HG02943 (cell line): ENCODE measurements around the gene TARBP2.

Experiments used
- ATAC-seq: cut with Tn5 transposase; IDR thresholded peaks from one replicate; pipeline ENCODE4 v1.9.1; 2021; ENCODE audit warnings: mild to moderate bottlenecking, low read depth, moderate library complexity; ENCODE audit not compliant: unreplicated experiment

The TARBP2 gene

DNA sequence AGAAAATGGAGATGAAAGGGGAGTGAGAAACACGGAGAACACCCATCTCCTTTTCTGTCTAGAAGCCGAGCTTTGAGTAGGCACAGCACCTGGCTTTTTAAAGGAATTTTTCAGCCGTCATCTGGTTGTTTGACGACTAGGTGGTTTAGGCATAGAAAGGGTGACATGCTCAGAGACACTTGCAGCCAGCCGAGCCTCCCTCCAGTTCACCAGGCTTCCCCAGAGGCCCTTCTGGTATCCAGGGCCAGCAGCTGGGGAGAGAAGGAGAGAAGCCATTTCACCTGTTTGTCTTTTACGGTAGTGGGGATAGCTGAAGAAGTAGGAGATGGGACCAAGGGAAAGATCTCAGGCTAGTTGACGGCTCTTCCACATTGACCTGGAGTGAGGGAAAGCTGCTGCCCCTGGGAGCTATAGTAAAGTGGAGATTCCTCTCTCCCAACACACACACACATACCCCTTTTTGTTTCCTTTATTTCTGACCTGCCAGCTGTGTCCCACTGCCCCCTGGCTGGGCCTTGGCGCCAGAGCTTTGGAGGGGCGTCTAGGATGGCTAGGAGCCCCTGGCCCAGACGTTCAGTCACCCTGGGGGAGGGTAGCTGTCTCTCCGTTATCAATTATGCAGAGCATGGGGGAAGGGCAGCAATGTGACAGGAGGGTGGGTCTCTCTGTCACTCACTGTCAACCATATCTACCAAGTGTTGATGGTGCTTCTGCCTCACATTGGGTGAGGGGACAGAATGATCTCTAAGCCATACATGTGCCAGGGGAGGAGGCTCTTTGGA, 7.3 kb upstream of the TARBP2 start:
- ATAC-seq = no peak

DNA sequence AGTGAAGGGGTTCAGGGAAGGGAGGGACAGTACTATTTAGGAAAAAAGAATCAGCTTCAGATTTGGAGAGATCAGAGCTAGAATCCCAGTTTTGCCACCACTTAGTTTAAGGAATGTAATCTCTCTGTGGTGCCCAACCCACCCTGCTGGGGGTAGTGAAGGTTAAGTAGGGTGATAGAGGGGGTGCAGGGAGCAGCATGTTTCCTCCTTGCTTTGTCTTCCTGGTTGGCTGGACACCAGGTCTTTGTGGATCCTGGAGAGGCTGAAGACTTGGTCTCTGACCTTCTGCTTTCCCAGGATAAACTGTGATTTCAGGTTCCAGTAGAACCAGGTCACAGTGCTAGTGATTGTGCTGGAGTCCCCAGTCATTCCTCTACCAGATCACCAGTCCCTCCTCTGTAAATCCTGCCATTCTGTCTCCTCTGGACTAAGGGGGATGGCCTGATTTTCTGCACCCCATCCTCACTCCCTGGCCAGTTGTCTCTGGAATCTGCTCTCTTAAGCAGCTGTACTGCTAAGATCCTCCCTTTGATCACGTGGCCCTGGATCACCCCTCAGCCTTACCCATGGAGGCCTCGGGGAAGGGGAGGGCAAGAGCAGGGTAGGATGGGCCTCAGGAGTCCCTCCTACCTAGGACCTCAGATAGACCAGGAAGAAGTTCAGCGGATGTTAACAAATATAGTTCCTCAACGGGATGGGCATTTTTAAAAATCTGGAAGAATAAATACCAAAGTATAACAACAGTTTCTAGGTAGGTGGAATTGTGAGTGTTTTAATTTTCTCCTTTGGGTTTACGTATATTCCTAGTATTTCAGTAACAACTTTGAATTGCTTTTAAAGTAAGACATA, 5.0 kb upstream of the TARBP2 start:
- no peak for ATAC-seq

DNA sequence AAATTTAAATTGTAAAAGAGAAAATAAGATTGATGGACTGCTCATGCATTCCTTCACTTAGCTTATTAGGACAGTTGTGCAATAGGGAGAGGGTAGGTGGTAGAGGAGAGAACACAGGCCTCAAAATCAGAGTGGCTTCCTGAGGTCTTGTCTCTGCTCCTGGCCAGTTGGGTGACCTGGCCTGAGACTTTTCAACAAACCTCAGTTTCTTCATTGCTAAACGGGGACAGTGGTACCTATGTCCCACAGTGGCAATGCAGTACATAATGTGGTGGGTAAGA, 4.4 kb upstream of the TARBP2 start:
- no peak for ATAC-seq

DNA sequence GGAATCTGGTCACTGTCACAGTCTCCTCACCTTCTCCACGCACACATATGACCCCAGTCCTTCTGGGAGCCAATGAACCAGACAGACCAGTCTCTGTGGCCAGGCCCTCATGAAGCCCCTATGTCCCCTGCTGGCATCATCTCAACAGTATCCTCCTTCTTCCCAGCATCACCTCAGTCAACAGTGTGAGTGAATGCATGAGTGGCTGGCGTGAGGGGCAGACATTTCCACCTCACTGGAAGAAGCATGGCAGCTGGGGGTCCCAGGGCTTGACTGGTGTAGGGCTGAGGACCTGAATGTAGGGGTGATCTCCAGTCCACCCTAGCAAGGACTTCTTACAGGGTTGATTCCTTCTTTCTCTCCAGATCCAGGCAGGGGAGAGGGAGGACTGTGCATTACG, 3.6 kb upstream of the TARBP2 start:
- no peak for ATAC-seq

DNA sequence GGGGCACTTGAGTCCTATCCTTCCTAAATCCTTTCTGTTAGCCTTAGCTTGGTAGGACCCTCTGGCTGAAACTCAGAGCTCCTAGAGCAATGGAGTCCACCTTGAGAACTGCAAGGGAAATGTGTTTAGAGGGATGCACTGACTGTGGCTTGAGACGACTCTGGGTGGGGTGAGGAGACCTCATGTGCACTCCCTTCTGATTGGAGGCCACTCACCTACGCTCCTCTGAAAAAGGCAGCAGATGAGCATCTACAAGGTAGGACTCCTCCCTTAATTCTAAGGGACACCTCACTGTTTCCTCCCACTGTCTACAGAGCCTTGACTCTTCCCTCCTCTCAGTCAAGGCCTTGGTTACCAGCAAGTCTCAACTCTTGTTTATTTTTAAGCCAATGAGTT, 2.9 kb upstream of the TARBP2 start:
- no peak for ATAC-seq

DNA sequence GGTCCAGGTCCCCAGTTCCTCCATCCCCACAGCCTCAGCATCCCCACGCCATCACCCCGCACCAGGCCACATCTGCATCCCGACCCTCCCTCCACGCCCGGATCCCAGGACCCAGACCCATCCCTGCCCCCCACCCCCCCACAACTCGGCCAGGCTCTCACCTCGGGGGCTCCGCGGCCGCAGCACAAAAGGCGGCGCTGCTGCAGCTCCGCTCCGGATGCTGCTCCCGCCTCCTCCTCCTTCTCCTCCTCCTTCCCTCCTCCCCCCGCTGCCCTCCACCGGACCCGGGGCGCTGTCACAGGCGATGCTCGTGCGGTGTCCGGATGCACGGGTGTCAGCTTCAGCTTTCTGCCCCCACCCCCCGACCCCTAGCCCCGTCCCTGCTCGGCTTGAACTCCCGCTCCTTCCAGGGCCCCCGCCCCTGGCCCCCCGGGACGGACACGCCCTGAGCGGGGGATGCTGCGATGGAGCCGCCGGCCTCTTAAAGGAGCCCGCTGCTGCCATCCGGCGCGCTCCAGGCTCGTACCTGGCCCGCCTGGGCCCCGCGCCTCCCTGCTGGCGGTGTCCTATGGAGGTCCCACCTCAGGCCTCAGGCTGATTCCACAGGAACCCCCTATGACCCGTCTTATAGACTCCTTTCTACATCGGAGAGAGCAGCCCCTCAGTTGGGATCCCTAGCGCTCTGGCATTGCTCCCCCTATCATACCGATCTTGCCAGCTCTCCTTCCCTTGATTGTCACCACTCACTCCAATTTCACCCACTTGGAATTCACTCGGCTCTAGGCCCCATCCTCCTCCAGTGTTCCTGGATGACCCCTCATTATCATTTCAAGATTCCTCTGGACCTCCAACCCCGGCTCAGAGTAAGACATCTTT, 1.6 kb upstream of the TARBP2 start, which contains the start of gene MAP3K12:
Gene MAP3K12 (minus strand): TSS at position 193 of the 876 bp plus-strand sequence. CDS start 12,067 bp downstream, outside the sequence.
- no peak for ATAC-seq

DNA sequence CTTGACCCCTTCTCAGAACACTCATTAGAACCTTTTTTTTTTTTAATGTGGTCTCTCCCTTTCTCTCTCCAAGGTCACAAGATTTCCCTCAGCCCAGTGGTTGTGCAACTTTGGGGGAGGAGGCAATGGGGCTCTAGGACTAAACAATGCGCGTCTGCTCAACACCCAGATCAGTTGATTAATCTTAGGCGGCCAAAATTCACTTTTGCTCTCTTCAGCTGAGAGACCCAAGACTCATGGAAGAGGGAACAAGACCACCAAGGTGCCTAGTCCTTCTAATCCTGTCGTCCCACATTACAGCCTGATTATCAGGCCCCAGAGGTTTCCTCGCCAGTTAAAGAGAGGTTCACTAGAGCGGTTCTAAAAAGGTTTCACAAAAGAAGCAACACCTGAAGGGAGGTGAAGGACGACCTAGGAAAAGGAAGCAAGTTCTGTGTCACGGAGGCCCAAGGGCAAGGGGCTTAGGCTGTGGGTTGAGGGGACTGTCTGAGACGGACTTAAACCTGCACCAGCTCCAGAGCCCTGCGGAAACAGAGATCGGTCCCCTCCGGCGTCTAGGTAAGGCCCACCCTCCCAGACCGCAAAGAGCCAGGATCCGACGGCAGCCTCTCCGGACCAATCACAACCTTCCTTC, 824 bp upstream of the TARBP2 start:
- ATAC-seq = no peak

DNA sequence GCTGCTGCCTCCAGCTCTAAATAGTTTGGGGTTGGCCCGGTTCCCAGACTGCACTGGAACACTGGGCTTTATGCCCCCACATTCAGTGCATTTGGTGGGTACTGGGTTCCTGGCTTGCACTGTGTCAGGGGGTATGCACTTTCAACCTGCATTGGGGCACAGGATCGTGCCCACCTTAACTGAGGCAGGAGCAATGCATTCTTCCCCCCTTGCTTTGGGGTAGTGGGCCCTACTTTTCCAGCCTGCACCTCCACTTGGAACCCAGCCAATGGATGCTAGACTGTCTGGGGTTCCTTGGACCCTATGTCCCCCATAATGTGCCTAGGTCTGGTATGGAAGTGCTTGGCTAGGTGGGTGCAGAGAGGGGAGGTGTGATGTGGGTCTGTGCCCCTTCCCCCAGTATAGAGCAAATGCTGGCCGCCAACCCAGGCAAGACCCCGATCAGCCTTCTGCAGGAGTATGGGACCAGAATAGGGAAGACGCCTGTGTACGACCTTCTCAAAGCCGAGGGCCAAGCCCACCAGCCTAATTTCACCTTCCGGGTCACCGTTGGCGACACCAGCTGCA, 615 bp downstream of the TARBP2 start:
- no peak for ATAC-seq

DNA sequence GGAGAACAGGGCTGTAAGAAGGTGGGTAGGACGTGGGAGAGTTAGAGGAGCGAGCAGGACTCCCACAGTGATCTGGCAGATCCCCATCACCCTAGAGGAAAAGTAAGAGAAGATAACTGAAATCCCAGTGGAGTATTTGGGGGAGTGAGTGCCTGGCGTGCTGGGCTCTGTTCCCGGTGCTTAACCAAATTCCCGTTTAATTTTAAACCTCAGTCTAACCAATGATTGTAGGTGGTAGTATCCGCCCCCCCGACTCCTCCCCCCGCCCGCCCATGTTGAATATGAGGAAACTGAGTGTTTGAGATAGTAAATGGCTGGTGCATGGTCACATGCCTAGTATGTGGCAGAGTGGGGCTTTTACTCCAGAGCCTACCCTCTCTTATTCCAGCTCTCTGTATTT, 1.2 kb downstream of the TARBP2 start:
- no peak for ATAC-seq

DNA sequence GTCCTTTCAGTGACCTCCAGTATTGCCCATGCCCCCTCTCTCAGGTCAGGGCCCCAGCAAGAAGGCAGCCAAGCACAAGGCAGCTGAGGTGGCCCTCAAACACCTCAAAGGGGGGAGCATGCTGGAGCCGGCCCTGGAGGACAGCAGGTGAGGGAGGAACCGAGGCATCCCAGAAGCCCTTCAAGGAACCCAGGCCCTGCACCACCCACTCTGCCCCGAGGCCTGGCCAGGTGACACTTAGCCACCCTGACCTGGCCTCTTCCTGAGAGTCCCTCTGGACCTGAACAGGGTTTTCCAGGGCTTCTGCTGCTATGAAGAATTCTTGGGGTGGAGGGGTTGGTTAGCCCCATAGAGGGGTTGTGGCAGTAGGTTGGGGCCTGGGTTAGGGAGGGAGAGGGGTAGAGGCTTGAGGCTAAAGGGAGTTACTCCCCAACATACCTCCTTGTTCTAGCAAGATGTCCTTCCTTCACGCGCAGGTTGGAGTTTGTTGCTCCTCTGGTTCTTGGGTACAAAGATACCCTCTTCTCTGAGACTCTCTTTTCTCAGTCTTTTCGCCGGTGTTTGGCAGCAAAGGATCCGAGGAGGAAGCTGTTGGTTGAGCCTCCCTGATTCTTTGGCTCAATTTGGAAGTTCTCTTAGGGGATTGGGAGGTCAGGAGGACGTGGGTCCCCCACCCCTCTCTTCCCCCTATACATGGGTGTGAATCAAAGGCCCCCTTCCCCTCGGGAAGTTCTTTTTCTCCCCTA, 2.1 kb downstream of the TARBP2 start:
- no peak for ATAC-seq

DNA sequence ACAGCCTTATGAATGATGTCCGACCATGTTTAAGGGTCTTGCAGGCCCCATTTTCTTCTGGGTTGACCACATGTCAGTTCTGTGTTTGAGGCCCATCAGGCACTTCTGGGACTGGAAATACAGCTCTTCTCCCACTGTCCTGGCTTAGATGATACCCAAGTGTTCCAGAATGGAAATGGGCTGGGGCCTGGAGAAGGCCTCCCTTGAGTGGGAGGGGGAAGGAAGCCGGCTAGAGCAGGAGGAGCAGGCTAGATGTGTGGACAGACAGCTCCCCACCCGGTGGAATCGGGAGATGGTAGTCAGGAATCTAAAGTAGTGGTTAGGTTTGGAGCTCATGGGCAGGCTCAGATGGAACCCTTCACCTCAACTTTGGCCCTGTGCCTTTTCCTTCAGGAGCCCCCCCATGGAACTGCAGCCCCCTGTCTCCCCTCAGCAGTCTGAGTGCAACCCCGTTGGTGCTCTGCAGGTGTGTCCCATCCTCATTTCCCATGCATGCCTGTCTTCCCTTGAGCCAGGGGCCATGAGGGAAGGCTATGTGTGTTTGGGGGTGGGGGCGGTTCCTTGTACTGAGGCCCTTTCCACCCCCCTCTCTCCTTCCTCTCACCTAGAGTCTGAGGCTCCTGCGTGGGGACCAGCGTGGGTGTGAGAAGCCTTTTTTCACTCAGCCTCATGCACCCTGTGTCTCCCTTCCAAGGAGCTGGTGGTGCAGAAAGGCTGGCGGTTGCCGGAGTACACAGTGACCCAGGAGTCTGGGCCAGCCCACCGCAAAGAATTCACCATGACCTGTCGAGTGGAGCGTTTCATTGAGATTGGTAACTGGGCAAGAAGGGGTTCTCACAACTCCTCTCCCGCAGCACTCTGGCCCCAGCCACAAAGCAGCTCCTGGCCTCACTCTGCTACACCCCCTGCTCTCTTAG, 3.2 kb downstream of the TARBP2 start:
- no peak for ATAC-seq

DNA sequence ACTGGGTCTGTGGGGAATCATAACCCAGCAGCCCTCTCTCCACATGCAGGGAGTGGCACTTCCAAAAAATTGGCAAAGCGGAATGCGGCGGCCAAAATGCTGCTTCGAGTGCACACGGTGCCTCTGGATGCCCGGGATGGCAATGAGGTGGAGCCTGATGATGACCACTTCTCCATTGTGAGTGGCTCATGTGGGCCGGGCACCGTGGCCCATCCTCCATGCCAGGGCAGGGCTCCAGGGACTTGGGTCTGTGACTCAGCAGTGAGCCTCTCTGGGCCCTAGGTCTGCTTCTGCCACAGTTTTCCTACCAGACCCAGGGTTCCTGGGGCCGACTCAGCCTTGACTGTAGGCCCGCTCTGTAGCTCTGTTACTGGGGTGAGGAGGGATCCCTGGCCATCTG, 4.0 kb downstream of the TARBP2 start:
- no peak for ATAC-seq

DNA sequence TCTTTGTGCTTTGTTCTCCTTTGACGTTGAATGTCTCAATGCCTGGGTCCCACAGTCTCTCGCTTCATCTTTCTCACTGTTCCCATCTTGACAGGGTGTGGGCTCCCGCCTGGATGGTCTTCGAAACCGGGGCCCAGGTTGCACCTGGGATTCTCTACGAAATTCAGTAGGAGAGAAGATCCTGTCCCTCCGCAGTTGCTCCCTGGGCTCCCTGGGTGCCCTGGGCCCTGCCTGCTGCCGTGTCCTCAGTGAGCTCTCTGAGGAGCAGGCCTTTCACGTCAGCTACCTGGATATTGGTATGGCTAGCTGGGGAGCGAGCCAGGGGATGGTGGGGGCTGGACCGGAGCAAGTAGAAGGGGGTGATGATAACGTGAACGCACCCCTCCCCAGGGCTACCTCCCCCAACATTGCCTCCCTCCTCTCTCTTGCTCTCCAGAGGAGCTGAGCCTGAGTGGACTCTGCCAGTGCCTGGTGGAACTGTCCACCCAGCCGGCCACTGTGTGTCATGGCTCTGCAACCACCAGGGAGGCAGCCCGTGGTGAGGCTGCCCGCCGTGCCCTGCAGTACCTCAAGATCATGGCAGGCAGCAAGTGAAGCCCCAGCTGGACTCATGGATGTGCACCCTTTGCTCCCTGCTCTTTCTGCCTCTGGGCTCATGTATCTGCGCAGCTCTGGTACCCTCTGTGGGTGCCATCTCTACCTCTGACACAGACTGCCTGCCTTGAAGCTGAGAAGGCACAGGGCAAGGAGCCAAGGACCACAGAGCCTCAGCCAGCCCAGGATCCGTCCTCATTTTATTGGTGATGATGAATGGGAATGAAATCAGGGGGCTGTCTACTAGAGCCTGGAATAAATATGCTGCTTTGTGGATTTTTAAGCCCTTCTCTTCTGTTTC, 4.7 kb downstream of the TARBP2 start:
- ATAC-seq = no peak

DNA sequence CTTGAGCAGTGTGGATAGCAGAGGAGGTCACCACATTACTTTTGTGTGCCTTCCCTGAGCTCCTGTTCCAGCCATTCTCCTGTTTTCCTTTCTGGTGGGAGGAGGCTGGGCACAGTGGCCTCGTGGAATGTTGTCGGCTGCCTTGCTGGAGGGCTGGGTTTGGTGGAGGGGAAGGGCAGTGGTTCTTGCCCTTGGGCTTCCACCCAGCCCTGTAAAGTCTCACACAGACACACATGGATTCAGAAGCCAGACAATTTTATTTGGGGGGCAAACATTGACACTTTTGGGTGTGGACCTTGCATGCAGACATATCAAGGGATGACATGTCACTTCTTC, 5.3 kb downstream of the TARBP2 start:
- no peak for ATAC-seq

DNA sequence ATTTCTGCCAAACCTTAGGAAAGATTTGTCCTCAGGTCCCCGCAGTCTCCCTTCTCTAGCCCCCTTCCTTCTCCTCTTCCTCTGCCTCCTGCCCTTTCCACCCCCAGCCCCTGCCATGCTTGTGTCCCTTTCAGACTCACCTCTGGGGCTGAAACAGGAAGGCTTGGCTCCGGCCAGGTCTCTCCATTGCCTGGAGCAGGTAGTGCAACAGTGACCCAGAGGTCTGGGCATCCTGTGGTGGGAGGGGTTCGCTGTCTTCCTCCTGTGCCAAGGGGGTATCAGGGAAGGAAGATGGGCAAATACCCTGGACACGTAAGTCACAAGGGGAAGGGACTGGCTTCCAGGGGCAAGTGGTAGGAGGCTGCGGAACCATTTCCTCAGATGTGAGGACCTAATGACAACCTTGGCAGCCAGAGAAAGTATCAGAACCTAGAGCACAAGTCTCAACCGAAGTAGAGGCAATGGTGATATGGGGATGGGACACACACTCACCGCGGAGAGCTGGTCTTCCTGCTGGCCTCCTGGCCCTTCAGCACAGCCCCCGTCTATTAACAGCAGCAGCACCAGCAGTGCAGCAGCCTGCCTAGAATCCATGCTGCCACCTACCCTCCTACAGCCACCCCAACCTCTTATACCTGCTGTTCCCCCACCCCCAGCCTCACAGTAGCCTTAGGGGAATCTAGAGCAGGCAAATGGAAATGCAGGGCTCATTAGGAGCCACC, 6.0 kb downstream of the TARBP2 start, which contains the start of gene NPFF:
Gene NPFF (minus strand): TSS at position 604 of the 722 bp plus-strand sequence. CDS start 10 bp downstream, at position 594.
- no peak for ATAC-seq

DNA sequence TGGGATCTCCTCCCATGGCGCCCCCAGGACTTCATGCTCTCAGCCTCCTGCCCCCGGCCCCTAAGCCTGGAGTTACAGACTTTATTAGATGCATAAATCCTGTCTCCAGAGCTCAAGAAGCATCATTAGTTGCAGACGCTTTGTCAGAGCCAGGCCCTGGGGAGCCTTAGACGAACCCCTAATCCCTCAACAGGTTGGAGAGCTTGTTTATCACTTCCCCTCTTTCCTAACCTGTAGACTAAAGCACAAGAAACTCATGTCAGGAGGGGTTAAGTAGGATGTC, 6.5 kb downstream of the TARBP2 start:
- ATAC-seq = no peak

DNA sequence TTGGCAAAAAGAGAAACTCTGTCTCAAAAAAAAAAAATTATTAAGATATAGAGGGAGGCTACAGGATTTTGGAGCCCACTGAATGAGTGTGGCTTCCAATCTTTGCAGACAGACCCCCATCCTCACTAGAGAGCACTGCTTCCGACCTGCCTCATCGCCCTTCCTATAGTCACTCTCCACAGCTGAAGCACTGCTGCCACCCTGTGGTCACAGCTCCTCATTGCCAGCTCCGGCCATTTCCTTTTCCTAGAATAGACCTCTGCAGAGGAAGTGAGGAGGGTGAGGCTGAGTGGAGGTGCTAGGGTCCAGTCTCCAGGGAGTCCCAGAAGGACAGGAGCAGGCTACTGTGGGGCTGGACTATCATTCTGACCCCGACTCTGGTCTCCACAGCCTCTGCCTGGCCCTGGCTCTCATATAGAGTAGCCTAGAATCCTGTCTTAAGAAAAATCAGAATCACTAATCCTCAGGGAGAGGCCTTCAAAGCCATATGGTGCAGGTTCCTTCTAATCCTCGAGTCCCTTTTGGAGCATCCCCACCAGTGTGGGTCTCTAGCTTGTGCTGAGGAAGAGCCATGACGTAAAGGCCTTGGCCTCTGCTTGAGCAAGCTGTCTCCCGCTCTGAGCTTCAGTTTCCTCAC, 7.6 kb downstream of the TARBP2 start:
- ATAC-seq = peak; percentile 68
